Ascending aorta (tissue), 2 donors: ENCODE results near the gene AIMP2. TPM values are rescaled to one million over a fixed set of nuclear protein-coding genes. Genes with fewer than 3 reads are reported as not detected.
"Not testable (repeated sequence)": the region's sequence is repeated elsewhere in the genome, so short reads cannot be mapped to it uniquely, and the experiment has no call there.

Experiments
- DNase-seq, 2 donors: peaks; one replicate each; pipeline ENCODE4 v3.0.0-alpha.2; 2019; ENCODE audit warnings: low spot score in 2 of 2
- H3K27ac ChIP-seq, 2 donors: fragments of 200-600 bp; sonication (generic); one replicate each; pipeline ENCODE4 v1.5.1; 2016 to 2017; ENCODE audit warnings: mild to moderate bottlenecking in 1 of 2
- H3K27me3 ChIP-seq: fragments of 200-600 bp; sonication (generic); one replicate; pipeline ENCODE4 v1.5.1; 2017
- H3K36me3 ChIP-seq, 2 donors: fragments of 200-600 bp; sonication (generic); one replicate each; pipeline ENCODE4 v1.5.1; 2016
- H3K4me1 ChIP-seq, 2 donors: fragments of 200-600 bp; sonication (generic); one replicate each; pipeline ENCODE4 v1.5.1; 2016 to 2017; ENCODE audit warnings: mild to moderate bottlenecking in 1 of 2
- H3K4me3 ChIP-seq, 2 donors: fragments of 200-600 bp; sonication (generic); one replicate each; pipeline ENCODE4 v1.5.1; 2016 to 2017; ENCODE audit warnings: mild to moderate bottlenecking in 1 of 2
- H3K9me3 ChIP-seq, 2 donors: fragments of 200-600 bp; sonication (generic); one replicate each; pipeline ENCODE4 v1.5.1; 2016
- intact Hi-C: fragments of 100-400 bp; cut with DNase I; formaldehyde crosslinking; loops from one replicate; pipeline ENCODE4 v1.15.1; 2023
- total RNA-seq: library from RNA; depleted of rRNA; stranded (reverse); fragments of >200 nt; gene quantifications from one replicate; pipeline ENCODE4 v1.1.0, GENCODE V29; 2016
- TF ChIP-seq, protein P1 (sequence below), 3 experiments: fragments of 200-600 bp in 2 of 3; fragments of 450-650 bp in 1 of 3; sonication (generic) in 2 of 3; IDR thresholded peaks; one replicate each; pipeline ENCODE4 v1.5.1; 2016 to 2019; ENCODE audit warnings: antibody characterized with exemption in 3 of 3, mild to moderate bottlenecking in 1 of 3, moderate library complexity in 1 of 3

Gene AIMP2
- total RNA-seq, 1 donor from 2014 or later: 19.4 TPM

- Histone ChIP-seq H3K36me3 (peaks cover 11 to 24% of the 10 kb centered on the region in 2 donors), H3K4me3 (no peak overlapping the region), H3K27me3 (no peaks in the 10 kb centered on the region), H3K4me1 (peaks cover 0 to 15% of the 10 kb centered on the region in 2 donors), H3K27ac (no peak overlapping the region), H3K9me3 (no peaks in the 10 kb centered on the region)
- no peak for DNase-seq
- intact Hi-C loops: no loop called here
- TF ChIP-seq, protein P1, sequence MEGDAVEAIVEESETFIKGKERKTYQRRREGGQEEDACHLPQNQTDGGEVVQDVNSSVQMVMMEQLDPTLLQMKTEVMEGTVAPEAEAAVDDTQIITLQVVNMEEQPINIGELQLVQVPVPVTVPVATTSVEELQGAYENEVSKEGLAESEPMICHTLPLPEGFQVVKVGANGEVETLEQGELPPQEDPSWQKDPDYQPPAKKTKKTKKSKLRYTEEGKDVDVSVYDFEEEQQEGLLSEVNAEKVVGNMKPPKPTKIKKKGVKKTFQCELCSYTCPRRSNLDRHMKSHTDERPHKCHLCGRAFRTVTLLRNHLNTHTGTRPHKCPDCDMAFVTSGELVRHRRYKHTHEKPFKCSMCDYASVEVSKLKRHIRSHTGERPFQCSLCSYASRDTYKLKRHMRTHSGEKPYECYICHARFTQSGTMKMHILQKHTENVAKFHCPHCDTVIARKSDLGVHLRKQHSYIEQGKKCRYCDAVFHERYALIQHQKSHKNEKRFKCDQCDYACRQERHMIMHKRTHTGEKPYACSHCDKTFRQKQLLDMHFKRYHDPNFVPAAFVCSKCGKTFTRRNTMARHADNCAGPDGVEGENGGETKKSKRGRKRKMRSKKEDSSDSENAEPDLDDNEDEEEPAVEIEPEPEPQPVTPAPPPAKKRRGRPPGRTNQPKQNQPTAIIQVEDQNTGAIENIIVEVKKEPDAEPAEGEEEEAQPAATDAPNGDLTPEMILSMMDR (IDR thresholded peaks at IDR 0.05): no peak
These were observed 47.5 kb downstream of the AIMP2 start for GRCh38 chr7:6056616-6057015.

- no peaks in the 10 kb centered on the region for H3K9me3 ChIP-seq
- intact Hi-C loops: no loop called here
These were observed 48.5 kb downstream of the AIMP2 start for GRCh38 chr7:6057316-6058129.

DNA sequence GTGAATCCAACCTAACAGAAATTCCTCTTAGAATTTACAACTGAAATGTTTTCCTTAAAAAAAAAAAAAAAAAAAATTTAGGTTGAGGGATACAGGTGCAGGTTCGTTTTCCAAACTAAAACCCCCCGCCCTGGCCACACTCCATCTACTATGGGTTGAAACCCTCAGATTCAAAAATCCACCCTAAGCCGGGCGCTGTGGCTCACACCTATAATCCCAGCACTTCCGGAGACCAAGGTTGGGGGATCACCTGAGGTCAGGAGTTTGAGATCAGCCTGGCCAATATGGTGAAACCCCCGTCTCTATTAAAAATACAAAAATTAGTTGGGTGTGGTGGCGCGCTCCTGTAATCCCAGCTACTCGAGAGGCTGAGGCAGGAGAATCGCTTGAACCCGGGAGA lies 50.9 kb downstream of the AIMP2 start:
- H3K4me1 ChIP-seq: peaks cover 0 to 15% of the 10 kb centered on the region in 2 donors
- H3K36me3 ChIP-seq, H3K4me3 ChIP-seq, H3K27ac ChIP-seq, H3K27me3 ChIP-seq, intact Hi-C loops, DNase-seq, H3K9me3 ChIP-seq: not testable (repeated sequence)

More at GRCh38 chr7:6057316-6058129, 48.5 kb downstream of the AIMP2 start:
- peaks cover 0 to 15% of the 10 kb centered on the region in 2 donors for H3K4me1 ChIP-seq
- no peaks in the 10 kb centered on the region for H3K27me3 ChIP-seq
- no peak for DNase-seq
- H3K36me3 ChIP-seq: peaks cover 11 to 19% of the 10 kb centered on the region in 2 donors
- no peak overlapping the region for H3K27ac ChIP-seq
- H3K4me3 ChIP-seq: peak overlapping the region; percentile 77 to 91
- TF ChIP-seq, protein P1 (IDR thresholded peaks at IDR 0.05): no peak

DNA sequence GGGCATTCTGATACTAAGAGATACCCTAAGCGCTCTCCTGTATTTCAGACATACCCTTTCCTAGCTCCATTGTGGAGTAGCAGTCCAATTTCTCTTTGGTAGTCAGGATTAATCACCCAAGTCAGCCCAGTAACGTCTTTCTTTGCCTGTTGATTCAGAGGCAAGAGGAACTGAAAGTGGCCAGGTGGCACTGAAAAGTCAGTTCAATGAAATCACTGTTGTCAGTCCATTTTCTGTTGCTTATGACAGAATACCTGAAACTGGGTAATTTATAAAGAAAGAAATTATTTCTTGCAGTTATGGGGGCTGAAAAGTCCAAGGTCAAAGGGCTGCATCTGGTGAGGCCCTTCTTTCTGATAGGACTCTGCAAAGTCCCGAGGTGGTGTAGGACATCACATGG lies 62.3 kb downstream of the AIMP2 start:
- TF ChIP-seq, protein P1 (IDR thresholded peaks at IDR 0.05): no peak
- H3K27me3 ChIP-seq: no peaks in the 10 kb centered on the region
- no peak overlapping the region for H3K27ac ChIP-seq
- no peaks in the 10 kb centered on the region for H3K36me3 ChIP-seq
- intact Hi-C loops: no loop called here
- H3K4me1 ChIP-seq: no peaks in the 10 kb centered on the region
- DNase-seq: no peak
- H3K9me3 ChIP-seq: no peaks in the 10 kb centered on the region
- no peak overlapping the region for H3K4me3 ChIP-seq

Other genes starting within 250 kb of the AIMP2 start
- 20.6 TPM for gene RNF216, start 227.6 kb upstream of the AIMP2 start, total RNA-seq
- gene OCM, start 128.5 kb upstream of the AIMP2 start, total RNA-seq: not detected
- gene CCZ1, start 110.5 kb upstream of the AIMP2 start, total RNA-seq: 8.2 TPM
- gene RSPH10B, start 38.6 kb upstream of the AIMP2 start, total RNA-seq: not detected
- gene PMS2, start 223 bp upstream of the AIMP2 start, total RNA-seq: 13.2 TPM
- gene ANKRD61, start 22.1 kb downstream of the AIMP2 start, total RNA-seq: not detected
- gene EIF2AK1, start 49.9 kb downstream of the AIMP2 start, total RNA-seq: 310 TPM
- gene USP42, start 95.7 kb downstream of the AIMP2 start, total RNA-seq: 1.5 TPM